Vagina (tissue), 2 donors: ENCODE measurements around the gene CNTN3. TPM values are rescaled to one million over a fixed set of nuclear protein-coding genes. Genes with fewer than 3 reads are reported as not detected.

Experiments used
- DNase-seq, 2 donors: peaks; one replicate each; pipeline ENCODE4 v3.0.0-alpha.2; 2017; ENCODE audit errors: extremely low spot score in 2 of 2
- H3K27ac ChIP-seq: fragments of 200-600 bp; sonication (generic); one replicate; pipeline ENCODE4 v1.5.1; 2019
- H3K27me3 ChIP-seq: fragments of 200-600 bp; sonication (generic); one replicate; pipeline ENCODE4 v1.5.1; 2019
- H3K36me3 ChIP-seq, 2 donors: fragments of 200-600 bp; sonication (generic); one replicate each; pipeline ENCODE4 v1.5.1; 2017 to 2019
- H3K4me1 ChIP-seq: fragments of 200-600 bp; sonication (generic); one replicate; pipeline ENCODE4 v1.5.1; 2019
- H3K4me3 ChIP-seq, 2 donors: fragments of 200-600 bp; sonication (generic); 1 replicate in 1 of 2; 2 replicates in 1 of 2; pipeline ENCODE4 v1.5.1; 2016 to 2019
- H3K9me3 ChIP-seq: fragments of 200-600 bp; sonication (generic); one replicate; pipeline ENCODE4 v1.5.1; 2019
- POLR2A ChIP-seq, 2 donors: fragments of 450-650 bp; IDR thresholded peaks; one replicate each; pipeline ENCODE4 v1.6.1; 2017; ENCODE audit warnings: antibody characterized with exemption in 2 of 2, mild to moderate bottlenecking in 2 of 2, moderate library complexity in 2 of 2
- POLR2AphosphoS5 ChIP-seq, 2 donors: sonication (generic); formaldehyde crosslinking; IDR thresholded peaks; one replicate each; pipeline ENCODE4 v1.9.0; 2017; ENCODE audit warnings: antibody characterized with exemption in 2 of 2, mild to moderate bottlenecking in 2 of 2, low read depth in 1 of 2; ENCODE audit not compliant: insufficient read depth in 1 of 2
- intact Hi-C: fragments of 100-400 bp; cut with DNase I; formaldehyde crosslinking; loops from one replicate; pipeline ENCODE4 v1.15.1; 2023
- total RNA-seq: library from RNA; depleted of rRNA; stranded (reverse); fragments of >200 nt; gene quantifications from one replicate; pipeline ENCODE4 v1.2.3, GENCODE V29; 2016
- TF ChIP-seq, protein P1 (sequence below), 3 experiments: fragments of 450-650 bp in 2 of 3; fragments of 200-600 bp in 1 of 3; sonication (generic) in 1 of 3; IDR thresholded peaks; one replicate each; pipeline ENCODE4 v1.5.1; 2017 to 2019; ENCODE audit warnings: antibody characterized with exemption in 3 of 3, mild to moderate bottlenecking in 2 of 3, moderate library complexity in 2 of 3

Gene CNTN3
- total RNA-seq, 1 donor from 2014 or later, result not detected

DNA sequence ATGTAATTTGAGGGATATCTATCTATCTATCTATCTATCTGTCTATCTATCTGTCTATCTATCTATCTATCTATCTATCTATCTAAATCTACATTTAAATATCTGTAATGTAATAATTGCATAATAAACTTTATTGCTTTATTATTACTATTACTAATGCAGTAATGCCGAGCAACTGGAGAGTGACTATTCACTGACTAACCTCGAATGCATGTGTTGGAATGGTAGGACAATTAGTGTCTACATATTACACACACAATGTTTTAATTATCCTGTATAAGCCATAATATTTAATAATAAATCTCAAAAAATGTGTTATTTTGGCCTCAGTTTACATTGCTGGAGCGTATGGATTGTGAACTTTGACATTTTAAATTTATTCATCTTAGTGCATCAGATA lies 25.2 kb upstream of the CNTN3 start:
- DNase-seq, result no peak

GRCh38 chr3:74636981-74637380 lies 22.5 kb upstream of the CNTN3 start:
- Histone ChIP-seq H3K9me3 (no peaks in the 10 kb centered on the region), H3K27me3 (no peaks in the 10 kb centered on the region), H3K36me3 (no peaks in the 10 kb centered on the region), H3K4me3 (no peak overlapping the region), H3K4me1 (no peaks in the 10 kb centered on the region), H3K27ac (no peak overlapping the region)
- intact Hi-C loops, result no loop called here
- TF ChIP-seq POLR2AphosphoS5 (IDR thresholded peaks at IDR 0.05; ENCODE audit: insufficient read depth in 1 of 2, low read depth in 1 of 2) (no peak), POLR2A (IDR thresholded peaks at IDR 0.05) (no peak)
- TF ChIP-seq, protein P1, sequence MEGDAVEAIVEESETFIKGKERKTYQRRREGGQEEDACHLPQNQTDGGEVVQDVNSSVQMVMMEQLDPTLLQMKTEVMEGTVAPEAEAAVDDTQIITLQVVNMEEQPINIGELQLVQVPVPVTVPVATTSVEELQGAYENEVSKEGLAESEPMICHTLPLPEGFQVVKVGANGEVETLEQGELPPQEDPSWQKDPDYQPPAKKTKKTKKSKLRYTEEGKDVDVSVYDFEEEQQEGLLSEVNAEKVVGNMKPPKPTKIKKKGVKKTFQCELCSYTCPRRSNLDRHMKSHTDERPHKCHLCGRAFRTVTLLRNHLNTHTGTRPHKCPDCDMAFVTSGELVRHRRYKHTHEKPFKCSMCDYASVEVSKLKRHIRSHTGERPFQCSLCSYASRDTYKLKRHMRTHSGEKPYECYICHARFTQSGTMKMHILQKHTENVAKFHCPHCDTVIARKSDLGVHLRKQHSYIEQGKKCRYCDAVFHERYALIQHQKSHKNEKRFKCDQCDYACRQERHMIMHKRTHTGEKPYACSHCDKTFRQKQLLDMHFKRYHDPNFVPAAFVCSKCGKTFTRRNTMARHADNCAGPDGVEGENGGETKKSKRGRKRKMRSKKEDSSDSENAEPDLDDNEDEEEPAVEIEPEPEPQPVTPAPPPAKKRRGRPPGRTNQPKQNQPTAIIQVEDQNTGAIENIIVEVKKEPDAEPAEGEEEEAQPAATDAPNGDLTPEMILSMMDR (IDR thresholded peaks at IDR 0.05), result no peak
- DNase-seq, result no peak

More for the DNA sequence above, 25.2 kb upstream of the CNTN3 start:
- no peak overlapping the region for H3K27ac ChIP-seq
- intact Hi-C loops, result no loop called here
- no peaks in the 10 kb centered on the region for H3K4me1 ChIP-seq
- no peaks in the 10 kb centered on the region for H3K9me3 ChIP-seq
- no peaks in the 10 kb centered on the region for H3K27me3 ChIP-seq
- TF ChIP-seq POLR2AphosphoS5 (IDR thresholded peaks at IDR 0.05; ENCODE audit: insufficient read depth in 1 of 2, low read depth in 1 of 2), result no peak
- TF ChIP-seq, protein P1 (IDR thresholded peaks at IDR 0.05), result no peak
- TF ChIP-seq POLR2A (IDR thresholded peaks at IDR 0.05), result no peak
- H3K36me3 ChIP-seq, result no peaks in the 10 kb centered on the region
- no peak overlapping the region for H3K4me3 ChIP-seq

GRCh38 chr3:74633021-74633420 lies 18.6 kb upstream of the CNTN3 start:
- no peak for TF ChIP-seq POLR2AphosphoS5 (IDR thresholded peaks at IDR 0.05; ENCODE audit: insufficient read depth in 1 of 2, low read depth in 1 of 2)
- TF ChIP-seq, protein P1 (IDR thresholded peaks at IDR 0.05), result no peak
- no peak for TF ChIP-seq POLR2A (IDR thresholded peaks at IDR 0.05)
- DNase-seq, result no peak
- Histone ChIP-seq H3K27ac (no peak overlapping the region), H3K4me3 (no peak overlapping the region), H3K9me3 (no peaks in the 10 kb centered on the region), H3K36me3 (no peaks in the 10 kb centered on the region), H3K4me1 (no peaks in the 10 kb centered on the region), H3K27me3 (no peaks in the 10 kb centered on the region)
- intact Hi-C loops, result no loop called here

- TF ChIP-seq POLR2AphosphoS5 (IDR thresholded peaks at IDR 0.05; ENCODE audit: insufficient read depth in 1 of 2, low read depth in 1 of 2) (no peak), POLR2A (IDR thresholded peaks at IDR 0.05) (no peak)
- TF ChIP-seq, protein P1 (IDR thresholded peaks at IDR 0.05), result no peak
- Histone ChIP-seq H3K27me3 (no peaks in the 10 kb centered on the region), H3K9me3 (no peaks in the 10 kb centered on the region), H3K36me3 (no peaks in the 10 kb centered on the region), H3K4me1 (no peaks in the 10 kb centered on the region), H3K27ac (no peak overlapping the region), H3K4me3 (no peak overlapping the region)
- intact Hi-C loops, result no loop called here
- no peak for DNase-seq
Measured at GRCh38 chr3:74631351-74632140, 17.1 kb upstream of the CNTN3 start.

- H3K4me3 ChIP-seq, result no peak overlapping the region
- TF ChIP-seq, protein P1 (IDR thresholded peaks at IDR 0.05), result no peak
- H3K27me3 ChIP-seq, result no peaks in the 10 kb centered on the region
- no peak overlapping the region for H3K27ac ChIP-seq
- no peaks in the 10 kb centered on the region for H3K9me3 ChIP-seq
- DNase-seq, result no peak
- no peaks in the 10 kb centered on the region for H3K4me1 ChIP-seq
- no peaks in the 10 kb centered on the region for H3K36me3 ChIP-seq
- intact Hi-C loops, result no loop called here
Measured at GRCh38 chr3:74630602-74631001, 16.1 kb upstream of the CNTN3 start.
